GM11168 (cell line): ENCODE measurements around the gene QRICH1.
"Not testable (repeated sequence)": the region's sequence is repeated elsewhere in the genome, so short reads cannot be mapped to it uniquely, and the experiment has no call there.

Experiments
- in situ Hi-C: fragments of 300-500 bp; cut with MboI; formaldehyde crosslinking; loops from one replicate; pipeline ENCODE4 v1.12.0; 2022; ENCODE audit warnings: low sequenced_read_pairs; ENCODE audit not compliant: unreplicated experiment

The QRICH1 gene

GRCh38 chr3:49018707-49019006 lies 75.2 kb downstream of the QRICH1 start:
- in situ Hi-C loops, result no loop called here

- in situ Hi-C loops, result no loop called here
Observed at GRCh38 chr3:49017971-49018706, 75.7 kb downstream of the QRICH1 start, which contains the start of gene DALRD3. TSS of gene DALRD3 (minus strand) at chr3:49018580. CDS start at chr3:49018564, 16 bp downstream.

- in situ Hi-C loops, result no loop called here
Observed at GRCh38 chr3:49017229-49017970, 76.5 kb downstream of the QRICH1 start.

GRCh38 chr3:49016414-49017228 lies 77.2 kb downstream of the QRICH1 start:
- in situ Hi-C loops, result no loop called here

- in situ Hi-C loops, result no loop called here
Observed at GRCh38 chr3:49015765-49016164, 78.1 kb downstream of the QRICH1 start.

GRCh38 chr3:49015072-49015471 lies 78.8 kb downstream of the QRICH1 start:
- in situ Hi-C loops, result no loop called here

GRCh38 chr3:49013738-49014660 lies 79.9 kb downstream of the QRICH1 start:
- in situ Hi-C loops, result no loop called here

- in situ Hi-C loops, result no loop called here
Observed at GRCh38 chr3:49013113-49013737, 80.6 kb downstream of the QRICH1 start.

- in situ Hi-C loops, result no loop called here
Observed at GRCh38 chr3:49012441-49013017, 81.3 kb downstream of the QRICH1 start.

GRCh38 chr3:49009396-49009795 lies 84.5 kb downstream of the QRICH1 start:
- in situ Hi-C loops, result no loop called here

- in situ Hi-C loops, result not testable (repeated sequence)
Observed at GRCh38 chr3:49008627-49009026, 85.2 kb downstream of the QRICH1 start.

- in situ Hi-C loops, result no loop called here
Observed at GRCh38 chr3:49007771-49008528, 85.9 kb downstream of the QRICH1 start.

- in situ Hi-C loops, result no loop called here
Observed at GRCh38 chr3:49007068-49007770, 86.7 kb downstream of the QRICH1 start, which contains the start of gene WDR6. TSS of gene WDR6 (plus strand) at chr3:49007391. CDS start at chr3:49007432, 41 bp downstream.

- in situ Hi-C loops, result no loop called here
Observed at GRCh38 chr3:49006408-49007067, 87.3 kb downstream of the QRICH1 start.

GRCh38 chr3:49005998-49006397 lies 87.9 kb downstream of the QRICH1 start:
- in situ Hi-C loops, result no loop called here

GRCh38 chr3:49005303-49005680 lies 88.6 kb downstream of the QRICH1 start:
- in situ Hi-C loops, result no loop called here
